GM12864 (cell line): ENCODE data around the gene RAB31.

ENCODE experiments used
- DNase-seq: peaks from one replicate; pipeline ENCODE4 v3.0.0-alpha.2; 2011; ENCODE audit warnings: low read depth
- H3K4me3 ChIP-seq: 2 replicates; pipeline ENCODE4 v1.5.1; 2011; ENCODE audit warnings: mild to moderate bottlenecking, low read depth, low read length, control low read depth
- CTCF ChIP-seq: IDR thresholded peaks from 2 replicates; pipeline ENCODE4 v1.5.1; 2011; ENCODE audit warnings: low read depth, mild to moderate bottlenecking, moderate library complexity, low read length, control low read depth, inconsistent platforms; ENCODE audit errors: missing control alignments

The RAB31 gene

DNA sequence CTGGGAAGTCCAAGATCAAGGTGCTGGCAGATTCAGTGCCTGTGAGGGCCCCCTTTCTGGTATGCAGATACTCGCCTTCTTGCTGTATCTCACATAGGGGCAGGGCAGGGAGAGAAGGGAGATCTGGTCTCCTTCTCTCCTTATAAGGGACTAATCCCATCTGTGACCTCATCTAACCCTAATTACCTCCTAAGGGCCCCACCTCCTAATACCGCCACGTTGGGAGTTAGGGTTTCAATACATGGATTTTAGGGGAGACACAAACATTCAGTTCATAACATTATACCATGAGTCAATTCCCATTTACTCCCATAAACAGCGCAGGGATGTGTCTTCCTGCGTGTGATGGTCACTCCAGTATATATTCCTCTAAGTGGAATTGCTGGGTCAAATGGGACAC, 103.9 kb downstream of the RAB31 start:
- H3K4me3 ChIP-seq: no peak overlapping the region
- no peak for DNase-seq
- no peak for TF ChIP-seq CTCF

GRCh38 chr18:9814431-9814830, 106.3 kb downstream of the RAB31 start:
- H3K4me3 ChIP-seq: no peak overlapping the region
- TF ChIP-seq CTCF: no peak
- DNase-seq: no peak

- H3K4me3 ChIP-seq: no peak overlapping the region
- TF ChIP-seq CTCF: no peak
- DNase-seq: no peak
Observed at GRCh38 chr18:9817286-9817685, 109.2 kb downstream of the RAB31 start.

GRCh38 chr18:9817725-9818422, 109.8 kb downstream of the RAB31 start:
- DNase-seq: no peak
- no peak for TF ChIP-seq CTCF
- H3K4me3 ChIP-seq: no peak overlapping the region

DNA sequence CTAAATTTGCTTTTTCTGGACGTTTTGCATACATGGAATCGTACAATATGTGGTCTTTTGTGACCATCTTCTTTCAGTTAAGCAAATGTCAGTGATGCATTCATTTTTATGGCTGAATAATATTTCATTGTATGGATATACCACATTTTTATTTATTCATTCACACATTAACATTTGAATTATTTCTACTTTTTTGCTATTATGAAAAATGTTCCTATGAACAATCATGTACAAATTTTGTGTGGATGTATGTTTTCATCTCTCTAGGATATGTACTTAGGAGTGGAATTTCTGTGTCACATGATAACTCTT, 110.3 kb downstream of the RAB31 start:
- no peak for TF ChIP-seq CTCF
- DNase-seq: no peak
- no peak overlapping the region for H3K4me3 ChIP-seq

- H3K4me3 ChIP-seq: no peak overlapping the region
- no peak for TF ChIP-seq CTCF
- no peak for DNase-seq
Observed at GRCh38 chr18:9820127-9820526, 112.0 kb downstream of the RAB31 start.

DNA sequence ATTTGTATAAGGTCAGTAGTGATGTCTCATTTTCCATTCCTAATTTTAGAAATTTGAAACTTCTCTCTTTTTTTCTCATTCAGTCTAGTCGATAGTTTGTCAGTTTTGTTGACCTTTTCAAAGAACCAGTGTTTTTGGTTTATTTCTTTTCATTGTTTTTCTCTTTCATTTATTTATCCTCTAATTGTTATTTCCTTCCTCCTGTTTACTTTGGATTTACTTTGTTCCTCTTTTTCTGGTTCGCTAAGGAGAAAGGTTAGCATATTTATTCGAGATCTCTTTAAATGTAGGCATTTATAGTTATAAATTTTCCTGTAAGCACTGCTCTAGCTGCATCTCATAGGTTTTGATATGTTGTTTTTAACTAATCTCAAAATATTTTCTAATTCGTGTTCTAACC, 112.6 kb downstream of the RAB31 start:
- H3K4me3 ChIP-seq: no peak overlapping the region
- no peak for TF ChIP-seq CTCF

More for the DNA sequence above, 112.6 kb downstream of the RAB31 start:
- DNase-seq: no peak
